Hepatocyte (in vitro differentiated cells): Measurements from ENCODE around the gene DYDC1. TPM values are rescaled to one million over a fixed set of nuclear protein-coding genes. Genes with fewer than 3 reads are reported as not detected.

ENCODE experiments used
- DNase-seq: peaks from one replicate; pipeline ENCODE4 v3.0.0-alpha.2; 2016; ENCODE audit warnings: low spot score
- H2AFZ ChIP-seq: fragments of 200-600 bp; sonication (generic); 2 replicates; pipeline ENCODE4 v1.6.0; 2016; ENCODE audit warnings: antibody characterized with exemption, mild to moderate bottlenecking
- H3K27ac ChIP-seq: fragments of 200-600 bp; sonication (generic); 2 replicates; pipeline ENCODE4 v1.5.1; 2016; ENCODE audit warnings: mild to moderate bottlenecking
- H3K27me3 ChIP-seq: fragments of 200-600 bp; sonication (generic); 2 replicates; pipeline ENCODE4 v1.6.1; 2016
- H3K36me3 ChIP-seq: fragments of 200-600 bp; sonication (generic); replicated peaks from 2 replicates; pipeline ENCODE4 v1.5.1; 2016; ENCODE audit warnings: low read depth; ENCODE audit not compliant: insufficient read depth
- H3K4me1 ChIP-seq: fragments of 200-600 bp; sonication (generic); 2 replicates; pipeline ENCODE4 v1.5.1; 2016; ENCODE audit warnings: mild to moderate bottlenecking, moderate library complexity; ENCODE audit not compliant: insufficient read depth
- H3K4me2 ChIP-seq: fragments of 200-600 bp; sonication (generic); 2 replicates; pipeline ENCODE4 v1.6.0; 2016
- H3K4me3 ChIP-seq: fragments of 200-600 bp; sonication (generic); 2 replicates; pipeline ENCODE4 v1.5.1; 2016; ENCODE audit warnings: mild to moderate bottlenecking
- H3K79me2 ChIP-seq: fragments of 200-600 bp; sonication (generic); 2 replicates; pipeline ENCODE4 v1.6.0; 2017; ENCODE audit warnings: mild to moderate bottlenecking
- H3K9me2 ChIP-seq: fragments of 200-600 bp; sonication (generic); replicated peaks from 2 replicates; pipeline ENCODE4 v1.6.0; 2017; ENCODE audit warnings: mild to moderate bottlenecking; ENCODE audit not compliant: insufficient read depth
- H3K9me3 ChIP-seq: fragments of 200-600 bp; sonication (generic); 2 replicates; pipeline ENCODE4 v1.5.1; 2016; ENCODE audit warnings: low read depth, mild to moderate bottlenecking
- H4K20me1 ChIP-seq: fragments of 200-600 bp; sonication (generic); 2 replicates; pipeline ENCODE4 v1.6.0; 2016; ENCODE audit warnings: mild to moderate bottlenecking; ENCODE audit not compliant: insufficient read depth, poor library complexity, severe bottlenecking
- CTCF ChIP-seq: fragments of 200-600 bp; sonication (generic); IDR thresholded peaks from 2 replicates; pipeline ENCODE4 v1.5.1; 2016; ENCODE audit warnings: antibody characterized with exemption, mild to moderate bottlenecking; ENCODE audit not compliant: poor library complexity
- EZH2 ChIP-seq: fragments of 200-600 bp; sonication (generic); IDR thresholded peaks from 2 replicates; pipeline ENCODE4 v1.6.1; 2016; ENCODE audit warnings: antibody characterized with exemption, mild to moderate bottlenecking, borderline replicate concordance
- EZH2phosphoT487 ChIP-seq: fragments of 200-600 bp; sonication (generic); IDR thresholded peaks from one replicate; pipeline ENCODE4 v1.6.1; 2018; ENCODE audit warnings: antibody characterized with exemption, mild to moderate bottlenecking, low read depth, moderate library complexity; ENCODE audit not compliant: unreplicated experiment, severe bottlenecking
- WGBS: methylation state at CpG from one replicate; pipeline ENCODE4 v1.1.6; 2016; ENCODE audit warnings: low lambda C conversion rate; ENCODE audit errors: missing lambda C conversion rate; 5-methylcytosine and 5-hydroxymethylcytosine counted together
- polyA plus RNA-seq: library from polyadenylated mRNA; unstranded; fragments of >200 nt; fragmentation: Nextera tagmentation; extraction: Ambion mirVana; gene quantifications from 2 replicates; pipeline ENCODE4 v1.2.1, GENCODE V29; 2016
- total RNA-seq: library from RNA; depleted of rRNA; stranded (reverse); fragments of >200 nt; gene quantifications from 2 replicates; pipeline ENCODE4 v1.2.3, GENCODE V29; 2014

Gene DYDC1
- total and polyA plus RNA-seq, 2 experiments from 2014 or later, result not detected

- H4K20me1 ChIP-seq, result no peaks in the 10 kb centered on the region
- H3K79me2 ChIP-seq, result no peaks in the 10 kb centered on the region
- no peak overlapping the region for H3K4me2 ChIP-seq
- H3K9me3 ChIP-seq, result no peaks in the 10 kb centered on the region
- TF ChIP-seq EZH2 (no peak), CTCF (no peak), EZH2phosphoT487 (no peak)
- H3K9me2 ChIP-seq, result no peaks in the 10 kb centered on the region
- H3K4me3 ChIP-seq, result no peak overlapping the region
- no peak overlapping the region for H2AFZ ChIP-seq
- no peaks in the 10 kb centered on the region for H3K27me3 ChIP-seq
- H3K27ac ChIP-seq, result no peak overlapping the region
- no peaks in the 10 kb centered on the region for H3K36me3 ChIP-seq
- no peak for DNase-seq
- H3K4me1 ChIP-seq, result no peaks in the 10 kb centered on the region
- 75% methylated on average over 2 of the region's 2 CpGs for WGBS
Observed at GRCh38 chr10:80344912-80345311, 11.6 kb downstream of the DYDC1 start.

DNA sequence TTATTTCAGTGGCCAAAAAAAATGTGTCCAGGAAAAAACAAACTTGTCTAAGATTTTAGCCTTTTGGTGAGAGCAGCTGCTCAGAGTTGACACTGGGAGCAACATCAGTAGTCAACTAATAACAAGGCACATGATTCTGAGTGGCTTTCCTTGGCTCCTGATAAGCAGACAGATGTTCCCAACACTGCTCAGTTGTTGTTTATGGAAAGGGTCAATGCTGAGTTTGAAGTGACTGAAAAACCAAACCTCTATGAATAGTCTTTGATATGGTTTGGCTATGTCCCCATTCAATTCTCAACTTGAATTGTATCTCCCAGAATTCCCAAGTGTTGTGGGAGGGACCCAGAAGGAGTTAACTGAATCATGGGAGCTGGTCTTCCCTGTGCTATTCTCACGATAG is 12.3 kb downstream of the DYDC1 start:
- Histone ChIP-seq H2AFZ (no peak overlapping the region), H3K79me2 (no peaks in the 10 kb centered on the region), H3K36me3 (no peaks in the 10 kb centered on the region), H3K27me3 (no peaks in the 10 kb centered on the region), H3K27ac (no peak overlapping the region), H3K4me1 (no peaks in the 10 kb centered on the region), H3K9me2 (no peaks in the 10 kb centered on the region), H4K20me1 (no peaks in the 10 kb centered on the region), H3K4me3 (no peak overlapping the region), H3K9me3 (no peaks in the 10 kb centered on the region), H3K4me2 (no peak overlapping the region)
- no peak for DNase-seq
- WGBS, result 80% methylated on average over 1 of the region's 1 CpG
- no peak for TF ChIP-seq EZH2
- no peak for TF ChIP-seq EZH2phosphoT487
- no peak for TF ChIP-seq CTCF

DNA sequence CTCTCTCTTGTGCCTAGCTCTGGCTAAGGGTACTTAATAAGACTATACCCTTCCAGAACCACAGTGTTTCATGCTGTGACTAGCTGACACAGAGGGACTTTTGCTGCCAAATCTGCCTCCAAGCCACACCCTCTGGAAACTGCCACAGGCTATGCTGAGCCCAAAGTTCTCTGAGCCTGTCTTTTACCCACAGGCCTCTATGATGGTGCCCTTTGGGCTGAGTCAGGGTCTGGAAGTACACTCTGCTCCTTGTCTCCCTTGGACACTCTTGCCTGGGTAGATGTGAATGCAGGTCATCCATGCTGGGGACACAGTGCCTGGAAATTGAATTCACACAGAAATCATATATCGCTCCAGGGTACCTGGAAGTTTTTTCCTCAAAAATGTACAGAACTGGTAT is 22.6 kb downstream of the DYDC1 start:
- Histone ChIP-seq H3K9me3 (no peaks in the 10 kb centered on the region), H2AFZ (no peak overlapping the region), H3K27me3 (no peaks in the 10 kb centered on the region), H3K4me3 (no peak overlapping the region), H3K27ac (no peak overlapping the region), H3K4me2 (no peak overlapping the region), H3K4me1 (no peaks in the 10 kb centered on the region), H3K36me3 (no peaks in the 10 kb centered on the region), H3K79me2 (no peaks in the 10 kb centered on the region), H4K20me1 (no peaks in the 10 kb centered on the region), H3K9me2 (no peaks in the 10 kb centered on the region)
- WGBS, result 96% methylated on average over 1 of the region's 1 CpG
- no peak for TF ChIP-seq EZH2
- TF ChIP-seq CTCF, result no peak
- no peak for TF ChIP-seq EZH2phosphoT487
- no peak for DNase-seq

DNA sequence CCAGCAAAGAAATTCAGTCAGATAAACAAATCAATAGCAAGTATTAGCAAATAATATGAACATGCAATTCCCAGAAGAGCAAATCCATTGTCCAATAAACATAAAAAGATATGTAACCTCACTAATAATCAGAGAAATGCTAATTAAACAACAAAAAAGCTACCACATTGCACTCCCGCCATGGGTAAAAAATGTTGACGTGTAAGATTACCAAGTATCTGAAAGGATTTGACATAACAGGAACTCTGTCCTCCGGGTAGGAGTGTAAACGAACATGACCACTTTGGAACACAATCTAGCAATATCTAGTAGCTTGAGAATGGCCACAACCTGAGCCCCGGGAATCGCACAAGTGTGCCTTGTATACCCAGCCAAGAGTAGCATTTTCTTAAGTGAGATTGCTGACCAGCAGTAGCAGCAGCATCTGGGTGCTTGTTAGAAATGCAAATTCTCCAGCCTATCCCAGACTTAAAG is 31.6 kb downstream of the DYDC1 start:
- H2AFZ ChIP-seq, result no peak overlapping the region
- H3K27me3 ChIP-seq, result no peaks in the 10 kb centered on the region
- no peak overlapping the region for H3K4me3 ChIP-seq
- WGBS, result 66% methylated on average over 6 of the region's 6 CpGs
- no peaks in the 10 kb centered on the region for H3K9me2 ChIP-seq
- H4K20me1 ChIP-seq, result no peaks in the 10 kb centered on the region
- no peaks in the 10 kb centered on the region for H3K9me3 ChIP-seq
- no peak overlapping the region for H3K4me2 ChIP-seq
- H3K79me2 ChIP-seq, result no peaks in the 10 kb centered on the region
- no peaks in the 10 kb centered on the region for H3K36me3 ChIP-seq
- no peaks in the 10 kb centered on the region for H3K4me1 ChIP-seq
- no peak overlapping the region for H3K27ac ChIP-seq
- TF ChIP-seq CTCF (no peak), EZH2phosphoT487 (no peak), EZH2 (no peak)
- DNase-seq, result no peak
